ENCODE results near the gene CIPC.

The CIPC gene

GRCh38 chr14:77097006-77097699, 905 bp upstream of the CIPC start:
- intact Hi-C loops (cut with DNase I), result loop anchor here (2.0 kb wide), 1 partner anchor 64 kb away; no protein-coding TSS in a partner anchor
- no peak for DNase-seq

GRCh38 chr14:77098529-77099353, 683 bp downstream of the CIPC start:
- peak; percentile 49 to 91 (median 76) for DNase-seq
- intact Hi-C loops (cut with DNase I), result no loop called here

DNA sequence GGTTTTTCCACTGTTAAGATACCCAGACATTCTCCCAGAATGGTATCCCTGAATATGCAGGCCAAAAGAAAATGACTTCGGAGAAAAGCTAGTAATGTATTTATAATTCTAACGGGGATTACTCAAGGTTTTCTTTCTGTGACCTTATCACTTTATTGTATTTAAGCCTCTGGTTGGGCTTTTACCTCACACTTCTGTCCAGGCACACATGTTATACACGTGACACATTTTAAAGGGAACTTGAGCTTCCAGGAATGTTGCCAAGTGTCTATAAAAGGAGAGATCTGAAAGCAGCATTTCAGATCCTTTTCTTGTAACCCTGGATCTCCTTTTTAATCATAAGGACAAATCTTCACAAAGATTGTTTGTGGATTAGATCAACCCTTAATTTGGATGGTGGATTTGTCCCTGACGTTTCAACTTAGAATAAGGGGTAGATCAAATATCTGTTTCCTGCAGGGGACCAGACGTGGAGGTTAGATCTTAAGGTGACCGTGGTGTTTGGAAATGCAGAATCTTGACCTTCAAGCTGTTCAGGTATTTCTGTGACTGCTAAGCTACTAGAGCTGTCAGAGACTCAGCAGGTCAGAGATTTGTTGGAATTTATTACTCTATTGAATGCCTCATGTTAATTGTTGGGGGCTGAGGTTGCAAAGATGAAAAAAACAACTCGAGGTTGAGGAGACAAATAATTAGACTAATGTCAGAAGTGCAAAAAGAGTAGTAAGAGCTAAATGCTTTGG, 1.5 kb downstream of the CIPC start:
- DNase-seq, result peak in 3 of 42 donors; percentile 47 to 62 (median 61)
- intact Hi-C loops (cut with DNase I), result no loop called here

- intact Hi-C loops (cut with DNase I), result no loop called here
- peak in 1 of 42 donors; percentile 6 for DNase-seq
Measured at GRCh38 chr14:77100961-77101360, 2.9 kb downstream of the CIPC start.

DNA sequence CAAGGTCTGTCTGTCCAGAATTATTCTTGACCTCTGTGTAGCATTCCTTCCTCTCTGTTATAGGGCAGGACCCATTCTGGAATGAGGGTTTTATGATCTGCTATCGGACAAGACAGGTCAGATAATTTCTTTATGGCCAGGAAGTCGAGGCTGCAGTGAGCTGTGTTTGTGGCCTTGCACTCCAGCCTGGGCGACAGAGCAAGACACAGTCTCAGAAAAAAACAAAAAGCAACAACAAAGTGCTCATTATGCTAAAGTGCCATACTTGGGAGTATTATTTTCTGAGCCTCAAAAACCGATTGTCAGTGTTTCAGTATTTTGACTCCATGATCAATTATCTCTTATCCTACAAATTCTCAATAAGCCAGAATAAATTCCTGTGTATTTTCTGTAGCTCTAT, 4.1 kb downstream of the CIPC start:
- intact Hi-C loops (cut with DNase I), result no loop called here
- peak in 16 of 42 donors; percentile 37 to 72 (median 54) for DNase-seq

GRCh38 chr14:77103475-77103874, 5.4 kb downstream of the CIPC start:
- intact Hi-C loops (cut with DNase I), result no loop called here

GRCh38 chr14:77103951-77104350, 5.9 kb downstream of the CIPC start:
- DNase-seq, result peak in 9 of 42 donors; percentile 24 to 66 (median 46)
- intact Hi-C loops (cut with DNase I), result no loop called here

More at GRCh38 chr14:77103475-77103874, 5.4 kb downstream of the CIPC start:
- DNase-seq, result no peak

- intact Hi-C loops (cut with DNase I), result no loop called here
- DNase-seq, result peak in 1 of 42 donors; percentile 10
Measured at GRCh38 chr14:77104393-77104792, 6.3 kb downstream of the CIPC start.

- intact Hi-C loops (cut with DNase I), result no loop called here
- peak in 28 of 42 donors; percentile 29 to 86 (median 59) for DNase-seq
Measured at GRCh38 chr14:77105145-77105939, 7.3 kb downstream of the CIPC start.

- DNase-seq, result no peak
Measured at GRCh38 chr14:77106666-77107065, 8.6 kb downstream of the CIPC start.

GRCh38 chr14:77107228-77107627, 9.2 kb downstream of the CIPC start:
- DNase-seq, result peak in 6 of 42 donors; percentile 15 to 70 (median 44)
- intact Hi-C loops (cut with DNase I), result no loop called here

More at GRCh38 chr14:77106666-77107065, 8.6 kb downstream of the CIPC start:
- intact Hi-C loops (cut with DNase I), result no loop called here

DNA sequence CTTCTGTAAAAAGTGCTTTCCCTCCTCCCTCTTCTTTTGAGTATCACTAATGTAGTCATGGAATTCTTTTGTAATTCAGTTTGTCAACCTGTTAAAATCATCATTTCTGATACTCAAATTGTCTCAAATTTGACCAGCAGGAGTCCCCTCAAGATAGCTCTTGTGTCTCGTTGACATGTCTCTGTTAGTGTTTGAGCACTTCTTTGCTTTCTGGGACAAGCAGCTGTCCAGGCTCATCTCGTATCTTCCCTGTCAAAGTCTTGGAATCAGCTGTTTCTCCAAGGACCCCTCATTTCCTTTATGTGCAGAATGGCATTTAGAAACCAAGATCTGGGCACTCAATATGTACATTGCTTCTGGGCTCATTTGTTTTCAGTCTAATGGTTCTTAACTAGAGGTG, 10.7 kb downstream of the CIPC start:
- intact Hi-C loops (cut with DNase I), result no loop called here
- DNase-seq, result no peak

GRCh38 chr14:77109656-77110055, 11.6 kb downstream of the CIPC start:
- DNase-seq, result no peak
- intact Hi-C loops (cut with DNase I), result no loop called here

DNA sequence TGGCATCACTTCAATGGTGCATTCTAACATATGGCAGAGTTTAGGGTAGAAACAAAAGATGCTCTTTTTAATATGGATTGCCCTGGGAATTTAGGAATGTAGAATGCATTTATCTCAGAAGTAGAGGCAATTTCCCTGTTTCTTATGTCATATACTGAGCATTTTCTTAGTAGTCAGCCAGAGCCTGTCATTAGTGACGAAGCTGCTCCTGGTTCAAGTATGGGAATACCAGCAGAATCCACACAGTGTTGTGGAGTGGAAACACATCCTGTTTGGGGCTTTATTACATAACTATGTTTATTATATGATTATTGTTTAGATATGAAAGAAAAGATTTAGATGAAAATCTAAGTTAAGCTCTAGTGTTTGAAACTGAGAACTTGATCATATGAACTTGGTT, 12.2 kb downstream of the CIPC start:
- intact Hi-C loops (cut with DNase I), result no loop called here
- DNase-seq, result no peak

DNA sequence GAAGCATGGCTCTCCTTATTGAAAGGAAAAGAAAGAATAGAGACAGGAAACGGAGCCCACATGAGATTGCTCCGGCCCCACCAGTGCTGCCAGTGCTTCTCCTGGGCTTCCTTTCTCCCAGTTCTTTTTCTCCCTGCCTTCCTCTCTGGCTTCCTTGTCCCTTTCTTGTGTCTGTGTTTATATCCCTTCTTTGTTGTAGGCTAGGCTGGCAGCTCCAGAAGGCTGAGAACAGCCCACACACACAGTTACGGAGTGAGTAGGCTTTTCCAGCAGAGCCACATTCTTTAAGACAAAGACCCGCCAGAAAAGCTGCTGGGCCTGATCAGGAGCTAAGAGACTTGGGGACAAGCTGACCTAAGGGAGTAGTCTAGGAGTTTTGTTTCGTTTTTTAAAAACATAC, 13.0 kb downstream of the CIPC start:
- intact Hi-C loops (cut with DNase I), result no loop called here
- DNase-seq, result peak in 21 of 42 donors; percentile 23 to 79 (median 51)

- intact Hi-C loops (cut with DNase I), result no loop called here
- DNase-seq, result no peak
Measured at GRCh38 chr14:77113644-77114043, 15.6 kb downstream of the CIPC start.

- intact Hi-C loops (cut with DNase I), result no loop called here
- DNase-seq, result peak in 26 of 42 donors; percentile 35 to 88 (median 62)
Measured at GRCh38 chr14:77114609-77115008, 16.6 kb downstream of the CIPC start.

DNA sequence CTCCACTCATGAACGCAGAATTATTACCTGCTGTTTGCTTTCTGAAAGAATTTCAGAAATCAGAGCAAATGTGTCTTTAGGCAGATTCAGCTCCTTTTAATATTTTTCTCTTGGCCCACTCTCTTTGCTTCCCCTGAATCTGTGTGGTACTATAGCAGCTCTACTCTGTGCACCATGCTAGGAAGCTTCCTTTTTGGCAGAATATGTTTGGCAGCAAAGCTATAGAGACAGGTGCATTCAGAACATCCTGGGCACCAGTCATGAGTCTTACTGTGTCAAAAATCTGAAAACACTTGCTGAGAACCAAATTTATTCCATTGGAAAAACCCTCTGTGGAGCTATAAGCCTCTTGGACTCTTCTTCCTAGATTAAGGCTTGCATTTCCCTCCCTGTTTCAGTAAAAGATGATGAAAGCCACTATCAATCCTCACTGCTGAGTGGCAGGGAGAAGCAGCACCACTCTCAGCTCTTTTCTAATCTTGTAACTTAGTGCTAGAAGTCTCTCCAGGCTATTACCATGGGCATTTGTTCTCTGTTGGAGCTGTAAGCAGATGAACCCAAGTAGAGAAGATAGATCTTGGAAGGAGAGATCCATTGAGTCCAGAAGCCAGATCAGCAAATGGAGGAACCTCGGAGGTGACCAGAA, 18.2 kb downstream of the CIPC start:
- no peak for DNase-seq
- intact Hi-C loops (cut with DNase I), result no loop called here
